Vagina (tissue), 2 donors: Measurements from ENCODE around the gene MRPS7.

Experiments
- CTCF ChIP-seq, 3 experiments: fragments of 450-650 bp in 2 of 3; fragments of 200-600 bp in 1 of 3; sonication (generic) in 1 of 3; IDR thresholded peaks; one replicate each; pipeline ENCODE4 v1.5.1; 2017 to 2019; ENCODE audit warnings: antibody characterized with exemption in 3 of 3, mild to moderate bottlenecking in 2 of 3, moderate library complexity in 2 of 3
- POLR2A ChIP-seq, 2 donors: fragments of 450-650 bp; IDR thresholded peaks; one replicate each; pipeline ENCODE4 v1.6.1; 2017; ENCODE audit warnings: antibody characterized with exemption in 2 of 2, mild to moderate bottlenecking in 2 of 2, moderate library complexity in 2 of 2

DNA sequence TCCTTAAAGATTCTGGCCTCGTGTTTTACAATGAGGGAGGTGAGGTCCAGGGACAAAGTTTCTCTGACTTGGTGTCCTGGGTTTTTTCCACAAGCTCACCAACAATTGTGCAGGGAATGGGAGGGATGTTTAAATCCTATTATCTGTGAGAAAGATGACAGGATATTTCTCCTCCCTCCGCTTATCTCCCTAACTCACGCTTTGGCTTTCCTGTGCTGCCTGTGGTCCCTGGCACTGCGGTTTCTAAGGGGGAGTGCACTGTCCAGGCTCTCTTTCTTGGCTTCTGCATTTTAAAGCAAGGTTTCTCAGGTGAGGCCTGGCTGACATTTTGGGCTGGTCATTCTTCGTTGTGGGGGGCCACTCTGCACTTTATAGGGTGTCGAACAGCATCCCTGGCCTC lies 16.7 kb upstream of the MRPS7 start:
- no peak for TF ChIP-seq CTCF (IDR thresholded peaks at IDR 0.05)
- no peak for TF ChIP-seq POLR2A (IDR thresholded peaks at IDR 0.05)
